Measurements from ENCODE around the gene SOX12. TPM values are rescaled to one million over a fixed set of nuclear protein-coding genes. Genes with fewer than 3 reads are reported as not detected.

The SOX12 gene
- total and polyA plus RNA-seq, 4 donors: 2.7 to 15.9 (median 5.4) TPM

DNA sequence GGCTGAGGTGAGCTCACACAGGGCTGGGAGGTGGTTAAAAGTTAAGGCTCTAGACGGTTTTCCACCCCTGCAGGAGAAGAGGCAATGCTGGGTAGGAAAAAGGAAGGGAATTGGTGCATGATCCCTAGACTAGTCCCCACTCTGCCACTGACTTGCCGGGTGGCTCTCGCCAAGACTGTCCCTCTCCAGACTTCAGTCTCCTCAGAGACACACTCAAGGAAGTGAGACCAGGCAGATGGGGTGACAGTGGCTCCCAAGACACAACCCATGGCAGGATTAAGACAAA lies 47.9 kb upstream of the SOX12 start:
- Histone ChIP-seq H3K9ac (ENCODE audit: insufficient read depth in 1 of 2, low read length in 2 of 2) (no peak overlapping the region), H3K27ac (ENCODE audit: low read depth in 1 of 2, low read length in 1 of 2) (no peak overlapping the region), H3K36me3 (ENCODE audit: control insufficient read depth in 4 of 4, insufficient read depth in 4 of 4, low read length in 4 of 4) (peaks cover 0 to 32% (median 19%) of the 10 kb centered on the region in 4 donors), H3K4me1 (ENCODE audit: control insufficient read depth in 5 of 5, insufficient read depth in 5 of 5, low read length in 5 of 5) (no peaks in the 10 kb centered on the region), H3K4me3 (no peak overlapping the region), H3K27me3 (ENCODE audit: control insufficient read depth in 3 of 3, insufficient read depth in 3 of 3, low read length in 2 of 3) (no peaks in the 10 kb centered on the region), H3K9me3 (ENCODE audit: control insufficient read depth in 4 of 4, insufficient read depth in 3 of 4, low read length in 3 of 4) (peaks cover 0 to 2% (median 0%) of the 10 kb centered on the region in 4 donors)
- WGBS, 2 donors: 28 to 50% methylated on average over 2 to 3 of the region's 3 CpGs
- no peak for ATAC-seq (ENCODE audit: insufficient read depth, low FRiP score)
- TF ChIP-seq CTCF (IDR thresholded peaks at IDR 0.05; ENCODE audit: control extremely low read depth, extremely low read depth): no peak
- DNase-seq: no peak

DNA sequence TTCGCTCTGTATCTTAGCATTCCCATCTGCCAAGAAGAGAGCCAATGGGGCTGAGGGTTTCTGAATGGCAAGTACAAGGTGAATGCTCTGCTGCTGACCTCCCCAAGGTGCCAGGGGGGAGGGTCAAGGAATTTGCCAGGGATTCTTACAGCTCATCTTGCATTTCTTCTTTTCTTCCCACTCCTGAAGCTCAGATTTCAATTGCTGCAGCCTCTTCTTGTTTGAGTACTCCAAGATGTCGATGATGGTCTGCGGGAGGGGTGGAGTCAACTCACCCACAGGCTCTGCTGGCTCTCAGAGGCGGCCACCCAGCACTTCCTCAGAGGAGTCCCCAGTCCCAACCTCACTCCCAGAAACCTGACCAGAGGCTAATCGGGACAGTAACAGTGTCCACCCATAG lies 47.2 kb upstream of the SOX12 start:
- Histone ChIP-seq H3K27me3 (ENCODE audit: control insufficient read depth in 3 of 3, insufficient read depth in 3 of 3, low read length in 2 of 3) (no peaks in the 10 kb centered on the region), H3K36me3 (ENCODE audit: control insufficient read depth in 4 of 4, insufficient read depth in 4 of 4, low read length in 4 of 4) (peaks cover 0 to 32% (median 19%) of the 10 kb centered on the region in 4 donors), H3K4me1 (ENCODE audit: control insufficient read depth in 5 of 5, insufficient read depth in 5 of 5, low read length in 5 of 5) (no peaks in the 10 kb centered on the region), H3K27ac (ENCODE audit: low read depth in 1 of 2, low read length in 1 of 2) (no peak overlapping the region), H3K9me3 (ENCODE audit: control insufficient read depth in 4 of 4, insufficient read depth in 3 of 4, low read length in 3 of 4) (no peaks in the 10 kb centered on the region), H3K9ac (ENCODE audit: insufficient read depth in 1 of 2, low read length in 2 of 2) (no peak overlapping the region), H3K4me3 (no peak overlapping the region)
- TF ChIP-seq CTCF (IDR thresholded peaks at IDR 0.05; ENCODE audit: control extremely low read depth, extremely low read depth): no peak
- no peak for ATAC-seq (ENCODE audit: insufficient read depth, low FRiP score)
- no peak for DNase-seq
- 91 to 97% methylated on average over 5 of the region's 5 CpGs for WGBS, 2 donors

DNA sequence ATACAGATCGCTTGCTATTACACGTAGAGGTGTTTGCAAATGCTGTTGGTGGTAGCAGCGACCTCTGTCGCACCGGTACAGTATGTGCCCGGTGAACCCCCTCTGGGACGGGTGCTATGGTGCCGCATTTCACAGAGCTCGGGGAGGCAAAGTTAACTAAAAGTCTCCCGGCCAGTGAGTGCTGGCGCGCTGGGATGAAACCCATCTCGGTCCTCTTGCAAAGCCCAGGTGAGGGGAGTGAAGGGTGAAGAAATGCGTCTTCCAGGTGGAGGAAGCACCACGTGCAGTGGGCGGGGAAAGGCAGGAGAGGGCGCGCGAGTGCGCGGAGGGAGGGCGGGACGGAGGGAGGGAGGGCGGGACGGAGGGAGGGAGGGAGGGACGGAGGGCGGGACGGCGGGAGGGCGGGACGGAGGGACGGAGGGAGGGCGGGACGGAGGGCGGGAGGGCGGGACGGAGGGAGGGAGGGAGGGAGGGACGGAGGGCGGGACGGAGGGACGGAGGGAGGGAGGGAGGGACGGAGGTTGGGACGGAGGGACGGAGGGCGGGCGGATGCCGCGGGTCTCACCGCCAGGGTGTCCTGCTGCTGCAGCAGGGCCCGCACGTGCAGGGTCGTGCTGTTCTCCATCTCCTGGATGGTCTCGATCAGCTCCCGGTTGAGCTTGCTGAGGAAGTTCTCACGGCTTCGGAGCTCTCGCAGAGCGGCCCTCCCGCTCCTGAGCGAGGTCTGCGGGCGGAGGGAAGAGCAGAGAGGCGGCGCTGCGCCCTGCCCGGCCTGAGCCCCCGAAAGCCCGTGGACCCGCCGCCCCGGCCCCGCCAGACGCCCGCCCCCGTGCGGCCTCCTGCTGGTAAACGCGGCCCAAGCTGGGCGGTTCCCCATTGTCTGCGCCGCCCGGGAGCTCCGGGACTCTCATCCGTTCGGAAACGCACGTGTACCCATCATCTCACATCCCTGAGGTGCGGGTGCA lies 46.5 kb upstream of the SOX12 start:
- H3K9me3 ChIP-seq (ENCODE audit: control insufficient read depth in 4 of 4, insufficient read depth in 3 of 4, low read length in 3 of 4): no peaks in the 10 kb centered on the region
- no peak overlapping the region for H3K27ac ChIP-seq (ENCODE audit: low read depth in 1 of 2, low read length in 1 of 2)
- no peaks in the 10 kb centered on the region for H3K4me1 ChIP-seq (ENCODE audit: control insufficient read depth in 5 of 5, insufficient read depth in 5 of 5, low read length in 5 of 5)
- no peak for TF ChIP-seq CTCF (IDR thresholded peaks at IDR 0.05; ENCODE audit: control extremely low read depth, extremely low read depth)
- H3K36me3 ChIP-seq (ENCODE audit: control insufficient read depth in 4 of 4, insufficient read depth in 4 of 4, low read length in 4 of 4): peaks cover 0 to 37% (median 19%) of the 10 kb centered on the region in 4 donors
- H3K9ac ChIP-seq (ENCODE audit: insufficient read depth in 1 of 2, low read length in 2 of 2): no peak overlapping the region
- DNase-seq (peak in 2 of 3 donors; percentile 14 to 29), ATAC-seq (ENCODE audit: insufficient read depth, low FRiP score) (no peak)
- 77 to 83% methylated on average over 57 to 73 of the region's 88 CpGs for WGBS, 2 donors
- no peak overlapping the region for H3K4me3 ChIP-seq
- no peaks in the 10 kb centered on the region for H3K27me3 ChIP-seq (ENCODE audit: control insufficient read depth in 3 of 3, insufficient read depth in 3 of 3, low read length in 2 of 3)

All from lung (tissue), 12 donors.